RWPE2 (cell line): Measurements from ENCODE around the gene PAMR1.

Experiments used
- ATAC-seq: fragments of 200-7000 bp; cut with Tn5 transposase; 3 replicates; pipeline ENCODE4 v1.9.1; 2021; ENCODE audit warnings: low read depth
- DNase-seq: peaks from one replicate; pipeline ENCODE4 v3.0.0-alpha.2; 2020; ENCODE audit warnings: low spot score
- H3K27ac ChIP-seq: fragments of 450-650 bp; 2 replicates; pipeline ENCODE4 v1.5.1; 2017; ENCODE audit warnings: mild to moderate bottlenecking; ENCODE audit not compliant: poor library complexity, severe bottlenecking
- H3K27me3 ChIP-seq: fragments of 250-450 bp; sonication (Bioruptor Pico); 2 replicates; pipeline ENCODE4 v1.5.1; 2021; ENCODE audit warnings: mild to moderate bottlenecking, moderate library complexity; ENCODE audit not compliant: insufficient read depth, poor library complexity, severe bottlenecking
- H3K36me3 ChIP-seq: fragments of 250-450 bp; sonication (Bioruptor Pico); 2 replicates; pipeline ENCODE4 v1.5.1; 2020; ENCODE audit warnings: low read depth, mild to moderate bottlenecking, moderate library complexity
- H3K4me1 ChIP-seq: fragments of 250-450 bp; sonication (Bioruptor Pico); 2 replicates; pipeline ENCODE4 v1.5.1; 2021; ENCODE audit warnings: mild to moderate bottlenecking, moderate library complexity; ENCODE audit not compliant: insufficient read depth, poor library complexity, severe bottlenecking
- H3K4me3 ChIP-seq: fragments of 250-450 bp; sonication (Bioruptor Pico); 2 replicates; pipeline ENCODE4 v1.5.1; 2021; ENCODE audit warnings: mild to moderate bottlenecking, moderate library complexity; ENCODE audit not compliant: severe bottlenecking
- H3K9me3 ChIP-seq: fragments of 250-450 bp; sonication (Bioruptor Pico); 2 replicates; pipeline ENCODE4 v1.5.1; 2021; ENCODE audit warnings: mild to moderate bottlenecking, moderate library complexity; ENCODE audit not compliant: severe bottlenecking
- TF ChIP-seq, protein P1 (sequence below): fragments of 450-650 bp; IDR thresholded peaks from one replicate; pipeline ENCODE4 v1.5.1; 2017; ENCODE audit warnings: mild to moderate bottlenecking, moderate library complexity; ENCODE audit not compliant: poor library complexity, severe bottlenecking

PAMR1 gene

DNA sequence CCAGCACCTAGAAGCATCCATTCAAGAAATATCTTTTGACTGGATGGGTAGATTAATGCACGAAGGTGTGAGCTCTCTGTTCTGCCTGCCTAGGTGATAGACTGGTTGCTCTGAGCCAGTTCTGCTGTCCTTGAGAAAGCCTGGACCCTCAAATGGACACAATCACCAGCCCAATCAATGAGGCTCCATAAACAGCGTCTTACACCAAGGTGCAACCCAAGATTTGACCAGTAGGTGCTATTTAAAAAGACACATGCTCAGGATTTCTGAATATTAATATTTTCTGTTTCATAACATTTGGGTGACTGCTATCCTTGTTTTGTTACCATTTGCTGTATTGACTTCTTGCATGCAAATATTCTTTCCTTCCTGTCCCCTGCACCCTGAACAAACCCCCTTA is 39.0 kb downstream of the PAMR1 start:
- Histone ChIP-seq H3K27ac (no peak overlapping the region), H3K9me3 (no peaks in the 10 kb centered on the region), H3K27me3 (no peaks in the 10 kb centered on the region), H3K4me1 (no peaks in the 10 kb centered on the region), H3K36me3 (no peaks in the 10 kb centered on the region), H3K4me3 (no peak overlapping the region)
- ATAC-seq, result no peak
- DNase-seq, result no peak
- TF ChIP-seq, protein P1, sequence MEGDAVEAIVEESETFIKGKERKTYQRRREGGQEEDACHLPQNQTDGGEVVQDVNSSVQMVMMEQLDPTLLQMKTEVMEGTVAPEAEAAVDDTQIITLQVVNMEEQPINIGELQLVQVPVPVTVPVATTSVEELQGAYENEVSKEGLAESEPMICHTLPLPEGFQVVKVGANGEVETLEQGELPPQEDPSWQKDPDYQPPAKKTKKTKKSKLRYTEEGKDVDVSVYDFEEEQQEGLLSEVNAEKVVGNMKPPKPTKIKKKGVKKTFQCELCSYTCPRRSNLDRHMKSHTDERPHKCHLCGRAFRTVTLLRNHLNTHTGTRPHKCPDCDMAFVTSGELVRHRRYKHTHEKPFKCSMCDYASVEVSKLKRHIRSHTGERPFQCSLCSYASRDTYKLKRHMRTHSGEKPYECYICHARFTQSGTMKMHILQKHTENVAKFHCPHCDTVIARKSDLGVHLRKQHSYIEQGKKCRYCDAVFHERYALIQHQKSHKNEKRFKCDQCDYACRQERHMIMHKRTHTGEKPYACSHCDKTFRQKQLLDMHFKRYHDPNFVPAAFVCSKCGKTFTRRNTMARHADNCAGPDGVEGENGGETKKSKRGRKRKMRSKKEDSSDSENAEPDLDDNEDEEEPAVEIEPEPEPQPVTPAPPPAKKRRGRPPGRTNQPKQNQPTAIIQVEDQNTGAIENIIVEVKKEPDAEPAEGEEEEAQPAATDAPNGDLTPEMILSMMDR, result no peak

DNA sequence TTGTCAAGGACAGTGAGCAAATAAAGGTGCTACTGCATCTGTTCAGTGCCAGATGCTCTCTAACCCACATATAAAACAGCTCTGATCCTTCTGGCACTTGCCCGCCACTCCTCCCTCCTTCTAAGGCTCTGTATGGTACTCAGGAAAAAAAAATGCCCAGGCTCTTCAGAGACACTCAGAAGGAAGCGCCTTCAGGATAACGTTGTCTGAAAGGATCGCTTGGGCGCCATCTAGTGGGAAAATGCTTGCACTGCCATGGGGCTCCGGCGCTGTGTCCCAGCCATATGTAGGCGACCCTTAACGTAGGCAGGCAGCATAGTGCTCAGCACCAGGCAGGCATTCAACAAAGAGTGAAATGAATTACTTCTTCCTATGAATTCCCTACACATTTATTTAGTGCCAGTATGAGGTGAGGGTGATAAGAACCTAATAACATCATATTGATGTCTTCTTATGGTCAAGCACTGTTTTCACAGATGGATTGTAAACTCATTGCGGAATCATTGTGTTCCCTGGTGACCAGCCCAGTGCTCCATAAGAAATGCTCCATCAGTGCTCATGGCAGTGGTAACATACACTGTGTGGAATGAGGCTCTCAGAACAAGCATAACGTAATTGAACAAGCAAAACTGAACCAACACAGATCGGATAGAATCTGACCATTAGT is 39.6 kb downstream of the PAMR1 start:
- Histone ChIP-seq H3K4me1 (no peaks in the 10 kb centered on the region), H3K9me3 (no peaks in the 10 kb centered on the region), H3K27me3 (no peaks in the 10 kb centered on the region), H3K36me3 (no peaks in the 10 kb centered on the region), H3K27ac (no peak overlapping the region), H3K4me3 (no peak overlapping the region)
- TF ChIP-seq, protein P1, result peak; percentile 96
- DNase-seq, result no peak
- peak; percentile 96 for ATAC-seq

DNA sequence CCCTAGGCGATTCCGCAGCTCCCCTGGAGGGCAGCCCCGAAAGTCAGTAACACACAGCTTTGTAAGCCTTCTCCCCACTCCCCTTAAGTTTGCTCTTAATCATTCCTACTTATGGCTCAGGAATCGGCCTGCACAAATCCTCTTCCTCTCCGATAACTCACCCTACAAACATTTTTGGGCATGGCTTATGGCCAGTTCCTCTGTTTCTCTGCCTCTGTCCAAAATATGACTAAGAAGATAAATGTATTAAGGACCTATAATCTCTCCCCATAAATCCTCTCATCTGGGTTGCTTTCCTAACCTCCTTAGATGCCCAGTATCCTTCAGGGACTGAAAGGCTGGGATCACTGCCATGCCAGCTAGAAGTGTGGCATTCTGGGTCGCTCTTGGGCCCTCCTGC is 41.0 kb downstream of the PAMR1 start:
- no peak for DNase-seq

DNA sequence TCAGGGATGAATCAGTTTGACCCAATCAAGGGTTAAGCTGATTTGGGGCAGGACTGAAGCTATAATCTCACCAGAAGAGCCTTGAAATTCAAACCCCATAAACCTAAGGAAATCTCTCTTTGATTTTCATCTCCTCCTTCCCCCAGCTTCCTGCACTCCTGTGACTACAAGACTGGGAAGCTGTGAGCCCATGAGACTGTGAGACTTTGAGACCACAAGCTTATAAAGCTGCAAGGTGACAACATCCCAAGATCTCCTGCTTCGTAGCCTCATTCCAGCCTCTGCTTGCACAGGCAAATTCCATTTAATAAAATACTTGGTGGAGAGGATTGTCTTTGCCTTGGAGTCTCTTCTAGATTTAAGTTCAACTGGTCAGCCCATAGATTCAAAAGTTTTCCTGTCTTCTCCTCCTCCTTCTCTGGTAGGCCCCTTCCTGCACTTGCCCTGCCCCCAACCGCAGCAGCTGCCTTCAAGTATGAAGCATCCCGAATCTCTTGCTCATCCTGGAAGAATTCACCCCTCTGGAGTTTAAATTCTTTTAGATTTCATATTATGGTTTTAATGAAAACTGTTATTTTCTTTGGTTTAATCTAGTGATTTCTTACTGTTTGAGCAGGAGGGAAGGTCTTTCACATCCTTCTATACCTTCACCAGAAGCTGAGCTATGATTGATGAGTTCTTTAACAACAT is 42.1 kb downstream of the PAMR1 start:
- no peaks in the 10 kb centered on the region for H3K36me3 ChIP-seq
- TF ChIP-seq, protein P1, result no peak
- H3K4me1 ChIP-seq, result no peaks in the 10 kb centered on the region
- no peaks in the 10 kb centered on the region for H3K9me3 ChIP-seq
- H3K27me3 ChIP-seq, result no peaks in the 10 kb centered on the region
- ATAC-seq (no peak), DNase-seq (no peak)
- H3K27ac ChIP-seq, result no peak overlapping the region
- no peak overlapping the region for H3K4me3 ChIP-seq

More for the DNA sequence above, 41.0 kb downstream of the PAMR1 start:
- Histone ChIP-seq H3K4me3 (no peak overlapping the region), H3K4me1 (no peaks in the 10 kb centered on the region), H3K36me3 (no peaks in the 10 kb centered on the region), H3K27me3 (no peaks in the 10 kb centered on the region), H3K27ac (no peak overlapping the region), H3K9me3 (no peaks in the 10 kb centered on the region)
- peak; percentile 35; the same call in 2 of the 3 replicates for ATAC-seq
- TF ChIP-seq, protein P1, result no peak

DNA sequence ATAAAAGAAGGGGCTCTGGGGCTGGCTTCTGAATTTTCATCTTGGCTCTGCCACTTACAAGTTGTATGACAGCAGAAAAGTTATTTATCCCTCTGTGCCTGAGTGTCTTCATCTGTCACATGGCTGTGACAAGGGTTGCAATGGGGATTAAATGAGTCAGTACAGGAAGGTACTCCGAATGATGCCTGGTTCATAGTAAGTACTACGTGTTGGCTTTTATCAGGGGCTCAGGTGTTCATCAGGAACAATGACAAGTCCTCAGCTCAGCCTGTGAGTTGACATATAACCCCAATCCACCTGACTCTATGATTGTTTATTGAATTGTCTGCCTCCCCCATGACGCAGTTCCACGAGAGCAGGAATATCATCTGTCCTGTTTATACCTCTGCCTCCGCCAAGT is 45.7 kb downstream of the PAMR1 start:
- TF ChIP-seq, protein P1, result no peak
- no peak for DNase-seq

More for the DNA sequence above, 45.7 kb downstream of the PAMR1 start:
- H3K27me3 ChIP-seq, result peaks cover 4% of the 10 kb centered on the region
- H3K27ac ChIP-seq, result no peak overlapping the region
- H3K36me3 ChIP-seq, result no peaks in the 10 kb centered on the region
- no peak for ATAC-seq
- no peak overlapping the region for H3K4me3 ChIP-seq
- H3K4me1 ChIP-seq, result no peaks in the 10 kb centered on the region
- H3K9me3 ChIP-seq, result no peaks in the 10 kb centered on the region
